GM19328 (cell line): ENCODE data around the gene MTMR1.

Source experiments
- ATAC-seq: cut with Tn5 transposase; IDR thresholded peaks from one replicate; pipeline ENCODE4 v1.9.1; 2021; ENCODE audit warnings: mild to moderate bottlenecking, moderate library complexity; ENCODE audit not compliant: unreplicated experiment

The MTMR1 gene

DNA sequence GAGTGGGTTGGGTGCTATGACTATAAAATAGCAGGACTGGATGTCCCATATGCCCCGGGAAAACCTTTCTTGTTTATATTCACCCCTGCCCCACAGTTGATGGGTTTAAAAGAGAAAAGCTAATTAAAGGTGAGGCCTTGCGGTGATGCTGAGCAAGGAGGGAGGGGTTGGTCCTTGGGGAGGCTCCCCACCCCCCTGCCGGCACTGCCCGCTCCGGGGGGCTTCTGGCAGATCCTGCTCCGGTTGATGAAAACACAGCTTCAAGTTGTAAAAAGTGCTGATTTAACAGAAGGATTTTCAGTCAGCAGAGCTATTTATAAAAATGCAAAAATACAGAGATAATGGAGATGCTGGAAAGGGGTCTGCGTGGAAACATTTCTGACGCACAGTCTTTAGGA is 68.6 kb downstream of the MTMR1 start:
- no peak for ATAC-seq

DNA sequence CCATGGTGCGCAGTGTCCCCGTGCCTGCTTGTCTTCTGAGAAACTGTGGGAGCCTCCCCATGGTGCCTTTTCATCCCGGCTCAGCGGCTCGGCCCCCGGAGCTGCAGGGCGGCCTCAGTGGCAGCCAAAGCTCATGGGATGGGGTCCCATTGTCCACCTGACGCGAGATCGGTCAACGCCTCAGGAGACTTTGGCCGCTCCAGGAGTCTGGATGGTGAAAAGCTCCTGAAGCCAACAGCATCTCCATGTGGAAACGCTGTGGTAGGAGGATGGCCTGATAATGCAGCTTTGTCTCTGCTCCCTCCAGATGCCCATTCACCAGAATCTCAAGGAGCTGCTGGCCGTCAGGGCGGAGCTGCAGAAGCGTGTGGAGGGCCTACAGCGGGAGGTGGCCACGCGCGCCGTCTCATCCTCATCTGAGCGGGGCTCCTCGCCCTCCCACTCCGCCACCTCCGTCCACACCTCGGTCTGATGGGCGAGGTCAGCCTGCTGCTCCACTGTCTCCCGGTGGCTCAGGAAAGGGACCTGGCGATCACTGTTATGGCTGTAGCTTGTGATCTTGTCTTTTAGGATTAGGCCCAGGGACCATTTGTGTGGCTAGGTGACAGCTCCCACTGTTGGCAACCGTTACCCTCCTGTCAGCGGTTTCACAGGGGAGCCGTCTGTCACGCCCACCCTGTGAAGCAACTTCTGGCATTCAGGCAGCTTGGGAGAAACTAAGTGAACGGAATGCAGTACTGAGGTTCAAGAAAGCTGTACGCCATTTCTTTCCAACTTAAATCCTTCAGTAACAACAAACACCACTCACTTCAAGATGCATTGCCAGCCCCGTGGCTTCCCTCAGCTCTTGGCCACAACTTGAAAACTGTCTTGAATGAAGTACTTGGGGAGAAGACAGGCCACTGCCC is 69.3 kb downstream of the MTMR1 start:
- no peak for ATAC-seq

DNA sequence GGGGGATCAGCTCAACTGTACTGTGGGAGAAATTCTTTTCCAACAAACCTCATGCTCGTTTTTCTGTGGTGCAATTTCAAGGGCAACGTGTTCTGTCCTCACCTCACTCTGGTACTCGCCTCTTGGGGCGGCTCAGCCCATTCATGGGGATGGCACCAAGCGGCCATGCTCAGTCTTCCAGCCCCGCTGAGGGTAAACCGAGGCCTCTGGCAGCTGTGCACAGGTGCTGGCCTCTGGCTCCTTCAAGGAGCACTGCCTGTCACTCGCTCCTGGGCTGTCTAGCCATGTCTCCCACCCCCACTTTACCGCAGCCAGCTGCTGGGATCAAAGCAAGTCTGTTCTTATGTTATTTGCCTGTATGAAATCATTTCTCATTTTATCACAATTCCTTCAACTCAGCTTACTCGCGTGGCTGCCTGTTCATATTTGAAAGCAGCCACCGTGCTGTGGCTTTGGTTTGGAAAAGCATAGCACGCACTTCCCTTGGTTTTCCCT is 70.2 kb downstream of the MTMR1 start:
- ATAC-seq, result no peak

DNA sequence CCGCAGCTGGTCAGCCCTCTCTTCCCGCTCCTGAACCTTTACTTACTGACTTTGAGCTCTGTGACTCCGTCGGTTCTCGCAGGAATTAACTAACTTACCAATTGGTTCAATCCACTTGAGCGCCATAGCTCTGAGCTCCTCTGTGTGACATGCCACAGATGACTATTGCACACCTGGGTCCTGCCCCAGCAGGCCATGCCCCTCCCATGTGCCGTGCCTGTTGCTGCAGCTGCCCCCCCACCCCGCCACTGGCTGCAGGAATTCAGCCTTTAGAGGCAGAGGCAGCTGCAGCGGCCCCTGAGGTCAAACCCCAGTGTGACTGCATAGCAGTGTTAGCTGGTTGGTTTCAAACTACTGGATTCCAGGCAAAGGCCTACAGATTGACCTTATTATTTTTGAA is 70.6 kb downstream of the MTMR1 start:
- no peak for ATAC-seq

DNA sequence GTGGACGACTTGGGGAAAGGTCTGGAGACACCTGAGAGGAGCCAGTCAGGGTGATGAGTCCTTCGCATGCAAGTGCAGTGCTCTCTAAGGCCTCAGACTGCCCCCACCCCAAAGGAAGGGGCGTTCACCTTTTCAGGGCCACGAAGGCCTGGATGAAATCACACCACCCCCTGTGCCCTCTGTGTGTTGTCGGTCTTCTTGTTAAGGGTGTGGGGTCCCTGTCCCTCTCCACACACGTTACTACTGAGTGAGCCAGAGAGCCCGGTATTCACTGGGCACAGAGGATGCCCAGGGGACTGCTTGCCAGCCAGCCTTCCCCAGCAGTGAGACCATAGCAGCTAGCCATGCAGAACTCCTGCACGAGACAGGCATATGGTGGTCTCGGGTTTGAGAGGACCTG is 72.0 kb downstream of the MTMR1 start:
- no peak for ATAC-seq

DNA sequence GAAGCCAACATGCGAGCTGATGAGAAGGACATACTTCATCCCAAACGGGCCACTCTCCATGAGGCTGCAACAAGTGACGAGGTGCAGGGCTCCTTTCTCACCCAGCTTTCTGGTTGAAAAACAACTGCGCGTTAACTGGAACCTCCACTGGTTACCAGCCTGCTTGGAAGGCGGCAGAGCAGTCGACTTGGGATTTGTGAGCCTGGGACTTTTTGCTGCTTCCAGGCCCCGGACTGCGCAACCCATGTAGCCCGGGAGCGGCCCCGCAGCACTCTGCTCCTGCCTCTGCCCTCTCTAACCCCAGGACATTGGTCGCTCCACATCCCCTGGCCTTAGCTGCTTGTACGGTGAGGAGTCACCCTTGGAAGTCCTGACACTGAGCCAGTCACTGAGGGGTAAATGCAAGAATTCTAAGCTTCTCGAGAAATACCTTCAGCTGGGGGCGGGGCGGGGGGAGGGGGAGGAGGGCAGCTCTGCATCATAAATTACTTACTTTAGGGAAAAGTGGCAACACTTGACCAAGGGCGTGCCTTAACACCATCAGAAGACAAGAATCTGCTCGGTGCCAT is 72.7 kb downstream of the MTMR1 start:
- no peak for ATAC-seq

DNA sequence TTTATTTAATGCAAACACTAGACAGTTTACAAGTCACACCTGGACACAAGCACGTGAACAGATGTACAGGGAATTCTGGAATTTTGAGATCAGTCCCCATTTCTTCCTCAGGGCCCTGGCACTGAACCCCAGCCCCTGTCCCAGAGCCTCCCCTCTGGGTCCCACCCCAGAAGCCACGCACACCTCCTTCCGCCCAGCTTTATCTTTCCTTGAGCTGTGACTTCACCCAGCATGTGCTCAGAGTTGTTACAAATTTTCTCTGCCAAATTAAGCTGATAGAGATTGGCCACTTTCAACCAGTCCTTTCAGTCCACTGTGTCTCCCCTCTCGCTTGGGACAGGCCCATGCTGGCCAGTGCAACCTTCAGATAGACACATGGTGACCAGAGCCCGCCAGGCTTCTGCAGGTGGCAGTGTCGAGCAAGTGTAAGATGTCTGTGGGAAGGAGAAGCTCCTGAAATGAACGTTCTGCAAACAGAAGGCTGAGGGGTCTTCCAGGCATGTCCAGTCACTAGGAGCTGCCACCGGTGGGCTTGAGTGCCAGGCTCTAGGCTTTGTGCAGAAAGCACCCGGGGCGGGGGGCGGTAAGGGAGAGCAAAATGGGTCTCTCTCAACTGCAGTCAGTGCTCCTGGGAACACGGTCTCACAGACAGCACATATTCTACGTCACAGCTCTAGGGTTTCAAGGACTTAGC is 73.3 kb downstream of the MTMR1 start:
- no peak for ATAC-seq

DNA sequence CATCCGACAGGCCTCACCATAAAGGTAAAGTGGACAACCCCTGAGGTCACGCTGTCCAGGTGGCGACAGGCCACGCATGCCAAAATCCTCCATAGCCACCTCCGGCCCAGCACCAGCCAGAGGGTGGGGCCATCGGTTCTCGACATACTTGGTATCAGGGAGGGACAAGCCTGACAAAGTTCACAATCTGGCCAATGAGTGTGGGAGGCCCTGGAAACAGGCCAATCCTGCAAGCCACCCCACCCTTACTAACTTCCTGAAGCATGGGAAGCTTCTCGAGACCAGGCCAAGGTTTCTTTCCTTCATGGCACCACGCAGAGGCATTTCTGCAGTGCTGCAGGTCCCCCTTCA is 73.8 kb downstream of the MTMR1 start:
- no peak for ATAC-seq

DNA sequence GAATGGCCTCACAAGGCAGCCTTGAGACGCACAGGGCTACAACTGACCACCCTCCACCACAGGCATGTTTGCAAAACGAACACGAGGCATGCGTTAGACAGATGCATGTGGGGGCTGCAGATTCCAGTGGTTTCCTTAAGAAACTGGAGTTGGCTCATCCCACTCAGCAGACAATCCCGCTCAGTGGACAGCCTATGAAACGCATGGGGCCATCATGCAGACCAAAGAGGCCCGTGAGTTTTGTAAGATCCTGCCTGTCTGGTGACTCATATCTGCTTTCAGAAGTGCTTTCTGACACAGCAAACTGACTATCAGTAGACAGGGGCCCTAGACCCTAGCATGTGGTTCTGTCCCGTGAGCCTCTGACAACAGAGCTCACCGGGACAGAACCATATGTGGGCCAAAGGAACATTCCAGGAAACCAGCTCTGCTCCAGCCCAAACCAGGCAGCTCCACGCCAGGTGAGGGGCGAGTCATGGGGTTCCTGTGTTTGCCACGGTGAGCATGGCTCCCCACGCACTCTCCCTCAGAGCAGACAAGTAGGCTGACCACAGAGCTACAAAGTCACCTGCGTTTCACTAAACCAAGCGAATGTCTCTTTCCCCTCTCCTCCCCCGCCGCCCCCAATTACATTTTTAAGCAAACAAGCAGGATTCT is 74.4 kb downstream of the MTMR1 start:
- ATAC-seq, result no peak

DNA sequence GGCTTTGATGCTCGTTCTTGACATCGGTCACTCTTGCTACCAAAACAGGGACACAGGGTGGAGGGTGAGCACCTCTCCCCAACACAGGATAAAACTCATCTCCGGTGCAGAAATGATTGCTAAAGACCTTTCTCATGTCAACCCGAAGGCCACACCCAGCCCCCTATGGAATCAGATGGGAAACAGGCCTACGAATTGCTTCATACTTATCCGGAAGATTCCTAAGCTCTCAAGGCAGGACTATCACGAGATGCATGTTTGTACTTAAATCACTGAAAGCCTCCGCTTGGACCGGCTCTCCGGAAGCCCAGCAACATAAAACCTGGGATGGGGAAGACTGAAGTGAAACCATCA is 74.9 kb downstream of the MTMR1 start:
- ATAC-seq, result no peak

DNA sequence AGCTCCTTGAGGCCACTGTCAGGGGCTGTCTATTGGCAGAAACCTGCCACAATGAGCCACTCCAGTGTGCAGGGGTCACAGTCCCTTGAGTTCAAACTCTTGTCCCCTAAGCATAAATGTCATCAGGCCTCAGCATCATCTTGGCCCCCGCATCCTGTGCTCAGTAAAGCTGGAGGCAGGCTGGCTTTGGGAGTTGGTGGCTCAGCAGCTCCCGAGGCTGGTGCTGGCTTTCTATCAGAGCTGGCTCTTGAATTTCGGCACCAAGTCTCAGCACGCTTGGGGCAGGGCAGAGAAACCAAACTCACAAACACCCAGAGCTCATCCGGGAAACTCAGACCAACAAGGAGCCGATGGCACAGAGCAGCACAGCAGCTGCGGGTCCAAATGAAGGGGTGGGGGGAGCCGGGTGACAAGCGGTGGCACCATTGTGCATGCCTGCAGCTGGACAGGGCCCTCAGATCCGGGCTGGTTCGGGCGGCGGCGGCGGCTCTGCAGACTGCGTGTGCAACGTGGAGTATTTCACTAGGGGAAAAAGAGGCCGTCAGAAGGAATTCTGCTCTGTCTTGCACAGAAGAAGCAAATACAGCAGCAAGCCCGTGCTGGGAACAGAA is 75.5 kb downstream of the MTMR1 start:
- ATAC-seq, result no peak

DNA sequence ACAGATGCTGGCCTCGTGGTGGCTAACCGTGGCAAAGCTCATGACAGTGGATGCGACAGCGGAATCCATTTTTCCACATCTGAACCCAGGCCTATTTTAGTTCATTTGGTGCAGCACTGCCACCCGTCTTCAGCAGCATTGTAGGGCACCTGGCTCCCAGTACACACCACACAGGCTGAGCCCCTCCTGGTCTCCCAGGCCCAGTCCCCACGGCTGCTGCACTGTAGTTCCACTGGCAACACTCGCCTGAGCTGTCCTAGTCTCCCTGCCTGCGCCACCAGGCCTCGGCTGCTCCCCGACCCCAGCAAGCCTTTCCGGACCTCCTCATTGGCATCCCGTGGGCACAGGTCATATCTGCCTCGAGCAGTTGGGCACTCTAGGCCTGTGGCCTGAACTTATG is 76.2 kb downstream of the MTMR1 start:
- no peak for ATAC-seq

DNA sequence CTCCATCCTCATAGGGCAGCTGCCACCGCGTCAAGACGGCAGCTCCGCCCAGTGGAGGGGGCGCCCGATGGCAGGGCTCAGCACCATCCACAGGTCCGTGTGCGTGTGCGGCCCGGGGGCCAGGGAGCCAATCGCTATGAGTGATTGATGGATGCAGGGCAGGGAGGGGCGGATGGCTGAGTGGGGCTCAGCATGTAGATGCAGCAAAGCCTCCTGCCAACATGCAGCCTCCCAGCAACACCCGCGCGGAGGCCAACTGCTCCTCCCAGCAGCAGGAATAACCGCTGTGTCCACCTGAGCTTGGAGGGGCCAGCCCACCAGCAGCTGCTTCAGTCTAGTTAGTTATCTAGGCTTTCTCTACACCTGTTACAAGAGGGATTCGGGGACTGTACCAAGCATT is 77.4 kb downstream of the MTMR1 start:
- ATAC-seq, result no peak

DNA sequence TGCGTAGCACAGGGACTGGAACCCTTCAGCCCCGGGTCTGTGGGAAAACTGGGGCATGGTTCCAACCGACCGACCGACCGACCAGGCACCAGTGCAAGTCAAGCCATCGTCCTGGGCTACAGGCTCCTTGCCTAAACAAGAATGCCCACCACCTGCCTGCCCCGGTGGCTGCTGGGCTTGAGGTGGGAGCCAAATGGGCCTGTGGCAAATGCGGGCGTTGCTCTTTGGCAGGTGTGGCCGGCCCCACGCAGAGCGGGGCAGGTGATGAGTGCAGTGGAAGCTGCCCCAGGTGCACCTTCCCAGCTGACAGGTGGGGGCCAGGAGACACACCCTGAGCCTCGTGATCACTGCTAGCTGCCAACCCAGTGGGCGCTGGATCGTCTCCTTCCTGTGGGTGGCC is 77.9 kb downstream of the MTMR1 start:
- ATAC-seq, result no peak

DNA sequence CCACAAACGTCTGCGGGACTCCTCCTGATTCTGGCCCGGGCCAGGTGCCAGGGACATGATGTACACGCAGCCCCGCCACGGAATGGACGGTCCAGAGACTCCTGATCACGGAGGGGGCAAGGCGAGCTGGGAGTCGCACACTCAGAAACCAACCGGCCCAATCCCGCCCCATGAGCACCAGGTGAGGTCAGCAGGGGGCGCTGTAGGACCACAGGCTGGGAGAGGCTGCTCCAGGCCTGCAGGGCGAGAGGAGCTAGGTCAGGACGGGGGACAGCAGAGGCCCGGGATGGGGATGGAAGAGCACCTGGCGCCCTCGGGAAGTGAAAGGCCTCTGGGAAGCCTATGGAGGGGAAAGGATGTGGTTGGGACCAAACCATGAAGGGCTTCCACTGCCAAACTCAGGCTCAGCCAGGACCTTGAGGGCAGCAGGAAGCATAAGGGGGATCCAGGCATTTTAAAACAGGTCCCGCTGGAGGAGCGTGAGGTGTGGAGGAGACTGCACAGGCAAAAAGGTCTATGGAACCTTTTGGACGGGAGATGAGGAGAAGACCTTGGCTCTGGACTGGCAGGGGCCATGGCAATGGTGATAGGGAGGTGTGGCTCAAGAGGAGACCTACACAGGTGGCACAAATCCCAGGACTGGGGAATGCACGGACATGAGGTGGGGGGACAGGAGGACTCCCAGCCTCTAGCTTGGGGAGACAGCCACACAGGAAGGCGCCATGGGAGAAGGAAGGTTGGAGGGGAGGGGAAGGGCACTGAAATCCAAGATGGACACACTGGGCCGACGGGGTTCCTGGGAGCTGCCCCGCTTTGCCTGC is 79.2 kb downstream of the MTMR1 start:
- ATAC-seq, result peak; percentile 69

DNA sequence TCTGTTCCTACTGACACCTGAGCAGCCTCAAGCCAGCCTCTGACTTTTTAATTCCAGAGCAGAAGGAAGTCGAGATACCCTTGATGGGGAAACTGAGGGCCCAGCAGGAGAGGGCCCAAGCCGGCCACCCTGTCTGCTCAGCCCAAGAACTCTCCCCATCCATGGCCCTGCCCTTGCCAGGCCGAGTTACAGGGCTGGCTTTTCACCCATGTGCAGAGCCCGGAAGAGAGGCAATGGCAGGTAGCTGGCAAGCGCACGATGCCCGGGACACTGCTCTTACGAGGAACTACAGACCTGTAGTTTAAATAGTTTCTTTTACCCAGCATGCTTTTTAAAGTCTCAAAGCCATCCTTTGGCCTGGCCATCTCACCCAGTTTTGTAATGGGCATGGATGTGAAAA is 79.9 kb downstream of the MTMR1 start:
- ATAC-seq, result no peak

DNA sequence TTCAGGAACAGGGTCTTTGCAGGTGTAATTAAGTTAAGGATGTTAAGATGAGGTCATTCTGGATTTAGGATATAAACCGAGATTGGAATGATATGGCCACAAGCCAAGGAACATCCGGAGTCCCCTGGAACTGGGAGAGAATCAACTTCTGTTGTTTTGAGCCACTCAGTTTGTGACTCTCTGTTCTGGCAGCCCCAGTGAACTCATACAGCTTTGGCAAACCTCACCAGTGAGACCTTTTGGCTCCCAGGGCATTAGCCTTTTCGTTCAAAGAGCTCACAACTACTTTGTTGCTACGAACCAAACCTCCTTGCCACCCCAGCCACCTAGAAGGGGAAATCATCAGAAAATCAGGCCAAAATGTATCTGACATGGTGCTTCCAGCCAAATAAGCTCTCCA is 80.4 kb downstream of the MTMR1 start:
- no peak for ATAC-seq

DNA sequence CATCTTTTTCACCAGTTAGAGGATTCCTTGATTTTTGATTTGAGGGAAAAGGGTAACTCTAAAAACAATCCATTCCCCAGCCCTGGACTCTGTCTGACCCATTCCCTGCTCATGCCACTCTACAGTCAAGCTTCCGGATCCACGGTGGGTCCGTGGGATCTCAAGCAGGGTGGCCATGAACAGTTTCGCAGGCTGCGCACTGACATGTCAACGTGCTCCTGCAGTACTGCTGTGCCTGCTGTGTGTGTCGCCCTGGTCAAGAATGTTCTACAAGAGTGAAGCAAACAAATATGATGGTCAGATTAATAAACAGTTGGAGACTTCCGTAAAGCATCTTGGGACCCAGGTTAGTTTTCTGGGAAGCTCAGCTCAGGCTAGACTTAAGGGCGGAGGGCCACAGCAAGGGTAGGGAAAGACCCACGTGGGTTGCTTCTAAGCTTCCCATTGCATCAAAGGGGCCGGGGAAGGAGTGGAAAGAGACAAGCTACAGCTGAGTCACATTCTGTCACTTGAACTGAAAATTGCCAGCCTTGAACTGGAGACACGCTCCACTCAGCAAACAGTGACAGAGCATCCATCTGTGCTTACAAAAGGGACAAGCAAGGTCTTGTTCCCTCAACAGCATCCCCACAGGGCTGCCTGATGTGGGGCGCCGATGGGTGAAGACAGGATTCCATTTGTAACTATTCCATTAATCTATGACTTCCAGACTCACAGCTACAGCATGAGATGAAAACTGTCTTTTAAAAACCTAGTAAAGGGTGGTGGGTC is 81.8 kb downstream of the MTMR1 start:
- ATAC-seq, result no peak

DNA sequence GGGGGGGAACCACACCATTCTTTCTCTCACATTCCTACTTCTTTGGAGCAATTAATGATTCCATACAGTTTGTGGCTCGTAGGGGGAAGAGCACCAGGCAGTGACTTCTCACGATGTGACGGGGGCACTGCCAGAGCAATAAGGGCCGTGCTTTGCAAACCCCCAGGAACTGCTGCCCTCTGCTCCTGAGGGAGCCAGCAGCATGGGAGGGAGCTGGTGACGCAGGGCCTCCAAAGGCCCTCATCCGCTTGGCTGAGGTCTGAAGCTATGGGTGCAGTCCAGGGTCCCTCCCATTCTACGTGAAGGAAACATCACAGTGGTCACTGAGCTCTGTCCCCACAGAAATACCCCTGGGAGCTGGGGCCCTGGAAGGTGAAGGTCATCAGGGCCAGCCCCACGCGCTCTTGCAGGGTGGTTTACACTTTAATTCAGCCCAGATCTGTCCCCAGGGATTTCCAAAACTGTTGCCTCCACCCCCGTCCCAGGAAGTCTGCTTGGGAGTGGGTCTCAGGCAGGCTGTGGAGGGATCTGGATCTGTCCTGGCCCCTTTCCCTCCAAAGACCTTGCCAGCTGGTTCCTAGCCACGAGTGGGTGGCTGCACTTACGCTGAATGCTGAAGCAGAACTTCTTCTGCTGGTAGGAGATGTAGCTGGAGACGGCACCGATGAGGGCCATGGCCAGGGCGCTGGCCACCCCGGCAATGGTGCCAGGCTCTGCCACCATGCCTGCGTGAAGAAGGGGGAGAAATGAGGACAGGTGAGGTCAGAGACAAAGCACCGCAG is 82.6 kb downstream of the MTMR1 start:
- no peak for ATAC-seq
